ENCODE data around the gene HSDL2.
"Not testable (repeated sequence)": the region's sequence is repeated elsewhere in the genome, so short reads cannot be mapped to it uniquely, and the experiment has no call there.

Gene HSDL2

DNA sequence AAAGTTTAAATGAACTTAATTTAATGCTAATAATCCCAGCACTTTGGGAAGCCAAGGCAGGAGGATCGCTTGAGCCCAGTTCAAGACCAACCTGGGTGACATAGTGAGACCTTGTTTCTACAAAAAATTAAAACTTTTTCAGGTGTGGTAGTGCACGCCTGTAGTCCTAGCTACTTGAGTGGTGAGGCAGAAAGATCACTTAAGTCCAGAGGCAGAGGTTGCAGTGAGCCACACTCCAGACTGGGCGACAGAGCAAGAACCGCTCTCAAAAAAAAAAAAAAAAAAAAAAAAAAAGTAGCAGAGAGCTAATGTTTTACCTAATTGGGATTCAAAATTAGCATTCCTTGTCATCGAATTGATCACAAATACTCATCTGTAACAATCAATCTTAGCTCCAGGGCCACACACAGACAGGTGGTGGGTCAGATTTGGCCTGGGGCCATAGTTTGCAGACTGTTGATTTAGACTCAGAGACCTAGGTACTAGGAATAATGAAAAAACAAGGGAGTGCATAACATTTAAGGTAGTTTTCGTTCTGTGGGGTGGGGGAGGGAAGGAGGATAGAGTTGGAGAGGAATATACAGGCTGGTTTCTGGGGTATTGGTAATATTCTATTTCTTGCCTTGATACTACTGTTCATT is 21.4 kb downstream of the HSDL2 start:
- DNase-seq, result no peak

DNA sequence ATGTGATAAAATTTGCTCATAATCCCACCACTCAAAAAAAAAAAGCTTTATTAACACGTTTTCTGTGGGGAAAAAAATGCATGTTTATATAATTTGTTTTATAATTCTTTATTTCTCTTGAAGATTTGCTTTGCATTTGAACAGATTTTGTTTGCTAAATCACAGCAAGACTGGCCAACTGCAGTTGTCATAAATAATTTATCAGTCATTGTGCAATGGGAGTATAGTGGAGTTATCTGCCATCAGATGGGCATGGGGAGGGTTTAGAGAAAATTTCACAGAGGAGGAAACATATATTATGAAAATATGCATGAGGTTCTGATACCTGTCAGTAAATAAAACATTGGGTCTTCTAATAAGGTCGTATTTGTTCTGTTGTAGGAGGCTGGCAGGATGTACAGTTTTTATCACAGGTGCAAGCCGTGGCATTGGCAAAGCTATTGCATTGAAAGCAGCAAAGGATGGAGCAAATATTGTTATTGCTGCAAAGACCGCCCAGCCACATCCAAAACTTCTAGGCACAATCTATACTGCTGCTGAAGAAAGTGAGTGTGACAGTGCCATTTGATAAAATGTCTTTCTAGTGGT is 23.8 kb downstream of the HSDL2 start:
- DNase-seq, result no peak

DNA sequence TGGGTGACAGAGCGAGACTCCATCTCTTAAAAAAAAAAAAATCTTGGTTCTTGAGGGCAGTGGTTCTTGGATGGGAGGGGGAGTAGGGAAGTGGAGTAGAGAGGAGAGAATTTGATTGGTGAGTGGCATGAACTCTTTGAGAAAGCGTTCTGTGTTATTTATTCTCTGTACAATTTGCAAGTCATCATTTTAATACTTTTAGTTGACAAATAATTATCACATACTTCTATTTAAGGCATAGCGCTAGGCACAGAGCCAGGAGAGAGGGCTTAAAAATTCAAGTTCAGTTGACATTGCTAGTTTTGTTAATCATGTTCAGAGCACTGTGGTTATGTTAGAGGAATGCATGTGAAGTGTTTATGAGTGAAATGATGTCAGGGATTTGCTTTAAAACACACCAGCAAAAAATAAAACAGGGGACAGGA is 24.6 kb downstream of the HSDL2 start:
- no peak for DNase-seq

DNA sequence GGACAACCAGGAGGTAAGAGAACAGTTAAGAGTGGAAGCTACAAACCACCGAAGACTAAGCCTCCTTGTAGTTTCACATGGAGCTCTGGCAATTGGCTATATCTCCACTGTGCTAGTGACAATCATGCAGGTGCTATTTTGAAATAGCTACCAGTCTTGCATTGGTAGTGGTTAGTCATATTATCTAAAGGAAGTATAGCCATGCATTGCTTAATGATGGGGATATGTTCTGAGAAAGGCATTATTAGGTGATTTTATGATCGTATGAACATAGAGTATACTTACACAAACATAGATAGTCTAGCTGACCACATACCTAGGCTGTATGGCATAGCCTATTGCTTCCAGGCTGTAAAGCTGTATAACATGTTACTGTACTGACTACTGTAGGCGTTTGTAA is 28.4 kb downstream of the HSDL2 start:
- no peak for DNase-seq

DNA sequence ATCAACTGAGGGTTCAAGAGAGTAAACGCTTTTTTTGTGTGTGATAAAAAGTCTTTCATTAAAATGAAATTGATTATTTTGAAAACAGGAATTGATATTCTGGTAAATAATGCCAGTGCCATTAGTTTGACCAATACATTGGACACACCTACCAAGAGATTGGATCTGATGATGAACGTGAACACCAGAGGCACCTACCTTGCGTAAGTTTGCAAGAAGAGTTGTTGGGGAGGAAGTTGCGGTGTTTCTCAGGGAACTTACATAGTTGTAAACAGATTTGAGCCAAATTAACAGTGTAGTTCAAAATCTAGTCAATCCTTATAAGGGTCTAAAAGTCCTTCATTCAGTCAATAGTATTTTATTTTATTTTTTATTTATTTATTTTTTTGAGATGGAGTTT is 28.9 kb downstream of the HSDL2 start:
- no peak for DNase-seq

DNA sequence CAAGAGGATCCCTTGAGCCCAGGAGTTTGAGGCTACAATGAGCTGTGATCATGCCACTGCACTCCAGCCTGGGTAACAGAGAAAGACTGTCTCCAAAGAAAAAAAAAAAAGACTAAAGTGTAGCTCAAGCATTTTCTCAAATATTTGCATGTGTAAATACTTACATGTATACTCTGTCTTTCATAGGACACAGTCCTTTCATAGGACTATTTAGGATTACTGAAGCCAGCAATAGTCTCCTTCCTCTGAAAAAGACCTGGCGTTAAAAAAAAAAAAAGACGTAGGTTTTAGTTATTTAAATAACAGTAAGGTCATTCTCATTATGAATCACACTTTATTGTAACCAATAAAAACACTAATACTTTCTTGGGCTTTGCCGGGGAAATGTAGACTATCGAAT is 29.9 kb downstream of the HSDL2 start:
- no peak for DNase-seq

DNA sequence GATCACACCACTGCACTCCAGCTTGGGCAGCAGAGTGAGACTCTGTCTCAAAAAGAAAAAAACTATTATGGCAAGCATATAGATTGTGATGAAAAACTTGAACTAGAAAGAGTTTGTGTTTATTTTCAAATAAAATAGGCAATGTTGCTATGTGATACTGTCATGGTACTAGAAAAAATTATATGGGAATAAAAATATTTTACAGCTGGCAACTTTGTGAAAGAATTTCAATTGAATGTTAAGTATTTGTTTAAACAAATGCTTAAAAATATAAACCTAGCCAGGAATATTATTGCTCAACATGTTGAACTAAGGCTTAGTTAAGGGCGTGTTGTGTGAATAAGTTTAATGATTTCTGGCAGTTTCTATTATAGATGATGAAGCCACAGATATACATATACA is 31.7 kb downstream of the HSDL2 start:
- no peak for DNase-seq

DNA sequence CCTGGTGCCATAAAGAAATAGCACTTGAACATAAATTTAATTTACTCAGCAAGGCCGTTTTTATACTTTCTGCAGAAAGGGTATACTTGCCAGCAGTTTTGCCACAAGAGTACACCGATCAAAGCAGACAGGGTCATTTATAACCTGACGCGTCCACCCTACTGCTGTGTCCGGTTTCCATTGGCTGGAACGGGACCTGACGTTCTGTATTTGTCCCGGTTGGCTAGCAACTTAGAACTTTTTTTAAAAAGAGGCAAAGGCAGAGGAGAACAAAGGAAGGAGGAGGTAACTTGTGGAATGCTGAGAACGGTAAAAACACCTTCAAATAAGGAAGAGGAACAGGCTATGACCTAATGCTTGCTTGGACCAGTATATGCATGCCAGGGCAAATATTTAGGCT is 33.8 kb downstream of the HSDL2 start:
- DNase-seq, result not testable (repeated sequence)

DNA sequence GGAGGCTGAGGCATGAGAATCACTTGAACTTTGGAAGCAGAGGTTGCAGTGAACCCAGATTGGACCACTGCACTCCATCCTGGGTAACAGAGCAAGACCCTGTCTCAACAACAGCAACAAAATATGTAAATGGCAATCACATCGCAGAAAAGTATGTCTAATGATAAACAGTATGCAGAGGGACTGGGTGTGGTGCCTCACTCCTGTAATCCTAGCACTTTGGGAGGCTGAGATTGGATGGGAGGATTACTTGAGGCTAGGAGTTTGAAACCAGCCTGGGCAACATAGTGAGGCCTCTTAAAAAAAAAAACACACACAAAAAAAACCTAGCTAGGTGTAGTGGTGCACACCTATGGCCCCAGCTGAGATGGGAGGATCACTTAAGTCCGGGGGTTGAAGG is 40.3 kb downstream of the HSDL2 start:
- DNase-seq, result no peak

DNA sequence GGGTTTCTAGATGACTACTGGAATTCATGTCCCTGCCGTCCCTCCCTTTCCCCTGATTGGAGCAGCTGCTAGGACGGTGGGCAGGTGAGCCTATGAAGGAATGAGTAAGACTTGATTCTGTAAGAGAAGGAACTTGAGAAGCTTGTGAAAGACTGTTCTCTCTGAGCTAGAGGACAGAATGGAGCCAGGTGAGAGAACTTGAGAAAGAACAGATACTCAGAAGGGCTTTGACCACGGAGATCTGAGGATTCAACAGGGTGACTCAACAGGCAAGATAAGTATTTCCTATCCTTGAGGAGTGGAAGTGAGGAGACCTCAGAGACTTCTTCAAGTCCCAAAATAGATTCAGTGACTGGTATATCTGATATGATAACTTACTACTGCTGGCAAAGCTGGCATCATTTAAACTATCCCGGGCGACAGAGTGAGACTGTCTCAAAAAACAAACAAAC is 41.9 kb downstream of the HSDL2 start:
- DNase-seq, result no peak

DNA sequence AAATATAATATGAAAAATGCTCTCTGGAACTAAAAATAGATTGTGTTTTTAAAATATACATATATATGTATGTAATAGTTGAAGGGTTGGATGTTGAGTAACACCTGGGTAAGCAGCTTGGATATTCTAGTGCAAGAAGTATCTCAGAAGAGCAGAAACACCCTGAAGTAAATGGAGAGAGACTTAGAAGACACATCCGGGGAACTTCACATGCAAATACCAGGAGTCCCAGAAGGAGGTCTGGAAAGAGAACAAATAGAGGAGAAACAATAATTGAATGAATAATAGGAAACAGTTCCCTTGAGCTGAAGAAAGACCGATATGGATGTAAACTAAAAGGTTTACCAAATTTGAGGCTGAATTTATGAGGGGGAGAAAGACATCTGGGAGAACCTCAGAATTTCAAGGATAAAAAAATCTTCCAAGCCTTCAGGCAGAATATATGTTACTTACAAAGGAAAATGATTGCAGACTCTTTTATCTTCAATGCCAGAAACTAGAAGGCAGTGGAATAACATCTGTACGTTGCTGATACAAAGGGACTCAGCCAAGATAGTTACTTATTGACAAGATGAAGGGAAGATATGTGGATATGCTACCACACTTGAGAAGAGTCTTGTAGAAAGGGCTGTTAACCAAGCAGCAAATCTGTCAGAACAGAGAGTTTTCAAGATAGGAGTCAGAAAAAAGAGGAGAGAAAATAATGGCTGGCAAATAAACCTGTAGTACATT is 42.7 kb downstream of the HSDL2 start:
- no peak for DNase-seq

DNA sequence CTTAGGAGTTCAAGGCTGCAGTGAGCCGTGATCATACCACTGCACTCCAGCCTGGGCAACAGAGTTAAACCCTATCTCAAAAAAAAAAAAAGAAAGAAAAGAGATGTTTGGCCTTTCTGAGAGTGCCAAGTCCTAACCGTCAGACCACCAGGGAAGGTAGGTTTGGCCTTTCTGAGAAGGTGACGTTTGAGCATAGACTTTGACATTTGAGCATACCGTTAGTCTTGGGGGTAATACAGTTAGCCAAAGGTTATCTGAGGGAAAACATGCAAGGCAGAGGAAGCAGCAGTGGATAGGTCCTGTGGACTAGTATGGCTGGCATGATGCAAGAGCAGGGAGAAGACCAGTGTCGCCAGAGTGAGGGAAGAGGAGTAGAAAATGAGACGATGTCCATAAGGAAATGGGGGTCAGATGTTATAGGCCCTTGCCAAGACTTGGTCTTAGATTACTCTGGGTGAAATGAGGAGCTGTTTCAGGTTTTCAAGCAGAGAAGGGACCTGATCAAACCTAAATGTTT is 50.2 kb downstream of the HSDL2 start:
- DNase-seq, result no peak

DNA sequence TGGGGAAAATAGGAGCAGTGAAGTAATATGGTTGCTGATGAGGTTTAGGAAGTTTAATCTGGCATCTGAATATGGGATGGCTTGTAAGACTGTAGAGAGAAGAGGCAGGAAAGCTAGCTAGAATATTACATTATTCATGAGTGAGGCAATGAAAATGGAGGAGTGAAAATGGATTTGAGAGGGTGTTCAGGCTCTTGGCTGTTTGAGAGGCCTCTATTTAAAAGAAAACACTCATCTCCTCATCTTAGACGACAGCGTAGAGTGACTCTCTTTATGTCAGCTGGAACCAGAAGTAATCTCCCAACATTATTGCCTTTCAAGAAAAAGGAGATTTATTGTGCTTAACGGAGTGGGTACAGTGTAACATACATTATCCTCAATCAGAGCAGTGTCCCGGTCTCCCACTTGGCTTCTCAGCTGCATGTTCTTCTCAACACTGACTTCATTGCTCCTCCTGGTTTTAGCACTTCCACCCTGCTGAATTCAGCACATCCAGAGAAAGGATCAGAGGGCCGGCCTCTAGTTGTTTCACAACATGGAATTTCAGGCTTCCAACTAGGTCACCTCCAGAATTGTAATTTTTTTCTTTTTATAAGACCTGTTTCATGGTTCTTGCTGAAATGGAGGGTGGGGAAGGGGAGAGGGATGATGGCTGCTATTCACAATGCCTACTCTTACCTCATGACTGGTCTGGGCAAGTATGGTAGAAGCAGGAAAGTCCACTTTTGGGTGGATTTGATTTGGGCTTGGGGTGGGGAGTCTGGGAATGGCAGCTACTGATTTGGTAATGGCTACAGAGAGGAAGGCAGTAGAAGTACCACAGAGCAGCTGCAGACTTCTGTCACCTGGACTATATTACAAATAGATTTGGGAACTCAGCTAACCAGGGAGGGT is 53.8 kb downstream of the HSDL2 start:
- DNase-seq, result no peak

DNA sequence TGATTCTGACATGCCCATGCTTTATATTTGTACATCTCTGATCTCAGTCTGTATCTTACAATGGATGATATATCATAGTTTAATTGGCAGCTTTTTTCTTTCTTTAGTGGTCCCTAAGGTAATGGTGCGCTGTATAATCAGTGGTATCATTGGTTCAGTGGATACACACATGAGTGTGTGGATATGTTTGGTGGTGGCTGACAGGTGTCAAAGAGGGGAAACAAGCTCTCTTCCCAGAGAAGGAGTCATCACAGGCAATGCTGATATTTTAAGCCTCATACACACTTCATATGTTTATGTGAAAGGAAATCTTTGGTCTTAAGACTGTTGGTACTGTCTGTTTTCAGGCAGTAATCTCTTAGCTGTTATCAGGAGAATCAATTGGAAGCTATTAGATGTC is 54.6 kb downstream of the HSDL2 start:
- DNase-seq, result no peak

DNA sequence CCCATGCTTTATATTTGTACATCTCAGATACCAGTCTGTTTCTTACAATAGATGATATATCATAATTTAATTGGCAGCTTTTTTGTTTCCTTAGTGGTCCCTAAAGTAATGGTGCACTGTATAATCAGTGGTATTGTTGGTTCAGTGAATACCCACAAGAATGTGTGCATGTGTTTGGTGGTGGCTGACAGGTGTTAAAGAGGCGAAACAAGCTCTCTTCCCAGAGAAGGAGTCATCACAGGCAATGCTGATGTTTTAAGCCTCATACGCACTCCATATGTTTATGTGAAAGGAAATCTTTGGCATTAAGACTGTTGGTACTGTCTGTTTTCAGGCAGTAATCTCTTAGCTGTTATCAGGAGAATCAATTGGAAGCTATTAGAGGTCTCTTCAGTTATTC is 57.5 kb downstream of the HSDL2 start:
- no peak for DNase-seq

DNA sequence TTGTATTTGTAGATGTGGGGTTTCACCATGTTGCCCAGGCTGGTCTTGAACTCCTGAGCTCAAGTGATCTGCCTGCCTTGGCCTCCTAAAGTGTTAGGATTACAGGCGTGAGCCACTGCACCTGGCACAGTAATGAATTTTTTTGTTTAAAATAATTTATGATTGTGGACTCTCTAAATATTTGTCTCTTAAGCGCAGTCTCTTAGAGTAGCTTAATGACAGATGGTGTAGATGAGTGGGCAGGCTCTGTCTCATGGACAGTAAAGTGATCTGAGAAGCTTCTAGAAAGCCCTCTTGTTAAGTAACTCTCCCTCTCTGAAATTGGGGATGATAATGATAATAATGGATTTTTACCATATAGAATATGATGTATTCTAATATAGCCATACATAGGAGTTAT is 59.3 kb downstream of the HSDL2 start:
- DNase-seq, result no peak

DNA sequence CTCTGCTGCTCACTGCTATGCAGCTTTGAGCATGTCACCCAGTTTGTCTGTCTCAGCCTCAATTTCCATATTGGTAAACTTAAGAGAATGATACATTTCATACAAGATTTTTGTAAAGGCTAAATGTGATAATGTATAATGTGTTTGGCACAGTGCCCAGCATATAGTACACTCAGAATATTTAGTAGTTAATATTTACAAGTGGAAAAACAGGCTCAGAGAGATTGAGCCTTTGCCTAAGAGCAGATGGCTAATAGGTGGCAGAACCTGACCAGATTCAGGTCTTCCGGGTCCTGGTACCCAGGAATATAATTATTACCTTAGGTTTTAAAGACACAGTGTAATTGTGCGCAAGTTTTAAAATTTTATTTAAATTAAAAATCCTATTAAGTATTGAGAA is 59.9 kb downstream of the HSDL2 start:
- DNase-seq, result no peak

DNA sequence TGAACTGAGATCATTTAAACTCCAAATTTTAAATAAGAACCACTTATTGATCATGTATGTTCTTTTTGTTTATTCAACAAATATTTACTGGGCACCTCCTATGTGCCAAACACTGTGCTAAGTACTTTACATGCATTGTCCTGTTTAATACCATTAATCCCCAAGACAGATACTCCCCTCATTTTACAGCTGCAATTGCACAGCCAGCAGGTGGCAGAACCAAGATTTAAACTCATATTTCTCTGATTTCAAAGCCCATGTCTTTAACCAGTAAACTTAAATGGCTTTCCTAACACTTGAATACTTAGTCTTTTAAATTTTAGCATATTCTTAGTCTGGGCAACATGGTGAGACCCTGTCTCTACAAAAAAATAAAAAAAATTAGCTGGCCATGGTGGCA is 63.3 kb downstream of the HSDL2 start:
- DNase-seq, result peak in 1 of 5 experiments; percentile 39

DNA sequence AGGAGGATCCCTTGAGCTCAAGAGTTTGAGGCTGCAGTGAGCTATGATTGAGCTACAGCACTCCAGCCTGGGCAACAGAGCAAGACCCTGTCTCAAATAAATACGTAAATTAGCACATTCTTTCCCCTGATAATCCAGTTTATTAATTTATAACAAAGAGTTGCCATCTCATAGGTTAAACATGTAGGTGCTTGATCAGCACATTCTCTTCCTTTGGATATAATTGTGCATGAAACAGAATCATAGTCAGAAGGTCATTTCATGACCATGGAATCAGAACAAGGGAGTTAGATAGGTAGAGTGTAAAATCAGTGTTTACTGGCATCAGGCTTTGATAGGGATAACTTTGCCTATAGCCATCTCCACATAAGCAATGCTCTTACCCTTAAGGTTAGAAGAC is 63.7 kb downstream of the HSDL2 start:
- DNase-seq, result no peak

DNA sequence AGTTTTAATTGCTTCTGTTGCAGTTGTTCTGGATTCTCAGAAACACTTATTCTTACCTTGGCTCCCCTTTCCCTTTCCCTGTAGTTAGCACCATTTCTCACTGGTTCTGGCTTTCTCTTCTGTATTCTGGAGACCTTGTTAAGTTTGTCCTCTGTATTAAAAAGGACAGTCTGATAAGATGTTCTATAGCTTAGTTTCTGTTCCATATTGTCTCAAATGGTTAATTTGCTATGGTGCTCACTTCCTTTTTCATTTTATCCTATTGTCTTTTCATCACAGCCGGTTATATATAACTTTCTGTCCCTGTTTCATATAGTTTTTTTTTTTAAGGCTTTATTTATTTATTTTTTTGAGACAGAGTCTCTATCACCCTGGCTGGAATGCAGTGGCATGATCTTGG is 65.3 kb downstream of the HSDL2 start:
- DNase-seq, result no peak

DNA sequence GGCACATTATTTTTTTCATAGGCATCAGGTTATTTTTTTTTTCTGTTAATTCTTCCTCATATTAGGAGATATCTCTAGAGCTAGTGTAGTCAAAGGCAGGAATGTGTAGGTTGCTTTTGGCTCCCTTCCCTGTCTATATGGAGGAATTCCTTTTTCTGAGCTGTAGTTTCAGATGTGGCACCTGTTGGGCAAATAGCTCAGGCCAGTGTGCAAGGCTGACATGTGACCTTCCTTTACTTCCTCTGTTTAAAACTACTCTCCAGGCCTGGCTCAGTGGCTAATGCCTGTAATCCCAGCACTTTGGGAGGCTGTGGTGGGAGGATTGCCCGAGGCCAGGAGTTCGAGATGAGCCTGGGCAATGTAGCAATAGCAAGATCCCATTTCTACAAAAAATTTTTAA is 66.2 kb downstream of the HSDL2 start:
- DNase-seq, result no peak

DNA sequence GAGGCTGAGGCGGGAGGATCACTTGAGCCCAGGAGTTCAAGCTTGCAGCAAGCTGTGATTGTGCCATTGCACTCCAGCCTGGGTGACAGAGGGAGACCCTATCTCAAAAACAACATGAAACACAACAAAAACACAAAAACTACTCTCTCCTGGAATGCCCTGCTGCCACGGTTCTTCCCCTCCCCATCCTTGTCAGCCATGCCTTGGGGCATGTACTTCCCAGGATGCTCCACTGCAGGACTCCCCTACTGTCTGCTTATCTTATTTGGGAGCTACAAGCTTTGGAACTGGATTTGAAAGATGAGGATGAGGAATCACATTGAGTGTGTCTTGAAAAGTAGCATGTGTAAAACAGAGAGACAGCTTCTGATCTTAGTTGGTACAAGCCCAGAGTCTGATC is 66.6 kb downstream of the HSDL2 start:
- DNase-seq, result no peak

DNA sequence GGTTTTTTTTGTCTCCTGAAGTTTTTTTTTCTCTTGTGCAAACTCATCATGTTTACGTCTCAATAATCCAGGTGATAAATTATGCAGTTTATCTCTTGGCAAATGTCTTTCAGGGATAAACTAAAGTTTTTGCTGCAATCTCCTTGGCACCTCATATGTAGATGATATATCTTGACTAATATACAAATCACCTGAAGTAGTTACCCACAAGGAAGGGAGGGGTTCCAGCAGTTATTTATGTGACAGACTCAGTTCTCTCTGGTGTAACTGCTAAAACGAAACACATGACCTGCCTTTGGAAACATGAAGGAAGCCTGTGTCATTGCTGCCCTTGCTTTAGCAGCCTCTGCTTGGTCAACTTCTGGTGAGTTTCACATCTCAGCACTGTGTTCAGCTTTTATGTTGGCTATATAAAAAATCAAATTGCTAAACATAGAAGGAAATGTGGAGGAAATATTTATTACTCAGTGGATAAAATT is 67.4 kb downstream of the HSDL2 start:
- no peak for DNase-seq
